Glomerular endothelial cell (primary cell): Measurements from ENCODE around the gene FYB2. TPM values are rescaled to one million over a fixed set of nuclear protein-coding genes. Genes with fewer than 3 reads are reported as not detected.
A peak's percentile ranks its signal among the peaks of the same experiment; 100 is the strongest.

Experiments used
- DNase-seq: peaks from one replicate; pipeline ENCODE4 v3.0.0-alpha.2; 2011; ENCODE audit warnings: low read depth, low spot score; ENCODE audit errors: extremely low read depth
- total RNA-seq: library from RNA; depleted of rRNA; stranded (reverse); fragments of >200 nt; gene quantifications from 2 replicates; pipeline ENCODE4 v1.2.3, GENCODE V29; 2015

Gene FYB2
- total RNA-seq, 1 donor from 2014 or later = not detected

DNA sequence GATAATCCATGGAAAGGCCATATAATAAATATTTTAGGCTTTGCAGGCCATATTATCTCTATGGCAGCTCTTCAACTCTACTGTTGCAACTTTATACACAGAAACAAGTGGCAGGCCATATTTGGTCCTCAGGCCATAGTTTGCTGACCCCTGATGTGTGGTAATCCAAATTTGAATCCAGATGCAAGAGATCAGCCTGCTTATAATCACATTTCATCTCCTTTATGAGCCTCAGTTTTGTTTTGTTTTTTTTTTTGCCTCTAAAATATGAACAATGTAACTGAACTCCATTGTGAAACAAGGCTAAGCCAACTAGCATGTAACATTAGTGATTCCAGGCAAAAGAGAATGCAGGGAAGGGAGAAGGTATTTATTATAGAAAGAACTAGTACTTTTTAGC, 92.5 kb downstream of the FYB2 start:
- no peak for DNase-seq

DNA sequence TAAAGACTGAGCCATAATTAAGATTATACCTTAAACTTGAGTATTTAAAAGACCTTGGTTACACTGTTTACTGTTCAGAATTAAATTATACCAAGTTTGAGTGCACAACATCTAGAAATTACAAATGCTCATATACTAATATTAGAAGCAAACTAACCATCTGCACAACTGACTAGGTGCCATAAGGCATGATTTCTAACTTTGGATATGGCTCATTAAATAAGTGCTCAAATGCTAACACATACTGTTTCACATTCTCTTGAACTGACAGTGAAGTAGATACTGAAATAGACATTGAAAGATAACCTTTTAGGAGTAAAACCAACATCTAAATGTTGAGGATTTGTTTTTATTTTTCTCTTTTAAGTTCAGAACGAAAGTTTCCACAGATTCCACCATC, 100.0 kb downstream of the FYB2 start:
- no peak for DNase-seq

DNA sequence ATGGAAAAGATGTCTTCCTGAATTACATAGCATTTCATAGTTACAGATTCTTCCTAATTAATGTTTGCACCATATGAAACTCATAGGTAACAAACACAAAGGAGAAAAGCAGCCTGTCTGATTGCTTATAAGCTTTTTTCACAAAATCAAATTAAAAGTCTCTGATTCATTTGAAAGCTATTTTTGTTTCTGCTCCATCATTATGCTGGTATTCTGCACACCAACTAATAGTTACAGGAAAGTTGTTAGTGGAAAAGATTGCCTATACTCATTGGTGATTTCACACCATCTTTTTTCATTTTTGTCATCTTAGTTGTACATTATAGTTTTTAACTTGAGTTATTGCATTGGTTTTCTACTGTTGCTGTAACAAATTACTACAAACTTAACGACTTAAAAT, 104.0 kb downstream of the FYB2 start:
- no peak for DNase-seq

DNA sequence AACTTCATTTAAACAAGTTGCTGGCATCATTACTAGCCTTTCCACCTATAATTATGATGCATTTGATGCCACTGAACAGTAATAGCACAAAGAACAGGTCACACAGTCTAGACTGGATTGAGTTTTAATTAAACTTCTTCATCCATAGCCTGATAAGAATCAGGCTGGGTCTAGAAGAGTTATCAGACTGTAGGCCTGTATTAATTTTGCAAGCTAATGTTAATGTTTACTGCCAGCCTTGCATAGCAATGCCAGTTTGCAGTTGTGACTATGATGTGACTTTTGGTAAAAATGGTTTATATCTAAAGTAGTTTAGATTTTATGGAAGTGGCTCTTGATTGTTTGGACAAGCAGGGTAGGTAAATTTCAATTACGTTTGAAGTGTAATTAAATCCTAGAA, 106.1 kb downstream of the FYB2 start:
- no peak for DNase-seq

DNA sequence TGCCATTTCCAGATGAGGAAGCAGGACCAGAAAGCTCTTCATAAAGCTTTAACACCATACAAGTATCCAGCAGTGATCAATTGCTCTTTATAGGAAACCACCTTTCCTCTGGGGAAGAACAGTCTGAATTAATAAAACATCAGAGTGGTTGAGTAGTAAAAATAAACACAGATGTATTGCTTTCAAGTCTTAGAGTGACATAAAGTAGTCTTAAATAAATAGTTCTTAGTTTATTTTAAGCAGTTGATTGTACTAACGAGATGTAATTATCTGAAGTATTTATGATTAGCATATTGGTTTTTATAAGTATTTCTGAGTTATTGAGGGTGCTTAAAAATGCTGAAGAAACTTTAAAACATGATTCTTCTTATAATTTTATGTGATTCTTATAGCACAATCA, 107.1 kb downstream of the FYB2 start:
- DNase-seq = no peak

DNA sequence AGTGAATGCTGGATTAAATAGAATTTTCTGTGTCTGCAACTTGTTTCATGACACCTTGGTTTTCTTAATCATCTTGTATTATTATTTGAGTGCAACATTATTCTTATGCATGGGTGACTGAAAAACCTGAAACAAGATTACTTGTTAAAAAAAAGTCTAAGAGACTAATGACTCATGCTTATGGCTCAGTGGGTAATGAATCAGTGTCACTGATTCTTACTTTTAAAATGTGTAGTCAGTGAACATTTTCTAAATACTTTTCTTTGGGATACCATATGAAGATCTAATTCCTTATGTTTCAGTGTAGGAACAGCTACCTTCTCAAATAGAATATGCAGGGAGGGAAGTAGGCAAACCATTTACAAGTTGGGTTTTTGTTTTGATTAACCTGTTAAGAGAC, 108.6 kb downstream of the FYB2 start:
- no peak for DNase-seq

DNA sequence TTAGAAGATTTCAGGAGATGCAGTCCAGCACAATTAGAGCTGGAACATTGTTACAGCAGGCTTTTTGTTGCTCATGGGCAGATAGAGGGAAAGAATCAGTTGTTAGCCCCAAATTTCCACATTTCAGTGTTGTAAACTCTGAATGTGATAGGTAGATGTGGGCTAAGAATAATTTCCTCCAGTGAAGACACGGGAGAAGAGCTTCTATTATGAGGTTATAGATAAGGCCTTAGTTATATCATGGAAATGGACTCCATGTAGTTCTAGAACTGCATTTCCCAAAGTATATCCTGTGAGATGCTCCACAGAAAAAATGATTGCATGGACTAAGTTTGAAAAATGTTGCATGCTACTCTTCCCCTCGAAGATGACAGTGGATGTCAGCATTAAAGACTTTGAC, 109.2 kb downstream of the FYB2 start:
- no peak for DNase-seq

DNA sequence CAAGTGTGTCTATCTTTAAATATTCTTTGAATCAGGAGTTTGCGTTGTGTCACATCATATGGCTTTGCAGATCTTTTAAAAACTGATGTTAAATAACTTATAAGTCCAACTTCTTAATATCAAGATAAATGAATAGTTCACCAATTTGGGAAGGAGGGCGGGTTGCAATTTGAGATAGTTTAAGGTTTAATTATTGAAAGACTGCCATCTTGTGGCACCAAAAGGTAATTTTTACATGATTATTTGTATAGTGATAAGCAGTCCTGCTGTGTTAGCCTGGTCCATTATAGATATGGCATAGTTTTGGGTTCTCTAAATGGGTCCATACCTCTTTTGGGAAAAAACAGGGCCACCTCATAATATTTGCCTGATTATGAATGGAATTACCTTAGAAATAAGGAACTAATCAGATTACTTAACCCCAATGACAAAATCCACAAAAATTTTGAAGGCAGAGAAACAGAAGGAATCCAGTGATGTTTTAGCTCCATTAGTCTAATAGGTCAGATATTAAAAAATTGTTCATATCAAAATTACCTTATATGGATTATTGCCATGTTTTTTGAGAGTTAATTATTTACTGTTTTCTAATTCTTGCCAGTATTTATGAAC, 109.8 kb downstream of the FYB2 start:
- DNase-seq = peak; percentile 37

DNA sequence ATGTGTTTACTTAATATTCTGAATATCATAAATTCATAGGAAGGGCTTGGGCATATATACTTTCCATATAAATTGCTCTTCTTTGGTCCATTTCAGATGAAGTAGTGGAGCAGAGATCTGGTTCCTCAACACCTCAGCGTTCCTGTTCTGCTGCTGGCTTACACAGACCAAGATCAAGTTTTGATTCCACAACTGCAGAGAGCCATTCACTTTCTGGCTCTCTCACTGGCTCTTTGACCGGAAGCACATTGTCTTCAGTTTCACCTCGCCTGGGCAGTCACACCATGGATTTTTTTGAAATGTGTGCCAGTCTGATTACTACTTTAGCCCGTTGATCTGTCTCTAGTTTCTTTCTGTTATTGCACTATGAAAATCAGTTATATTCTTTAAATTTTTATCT, 111.8 kb downstream of the FYB2 start:
- DNase-seq = no peak

DNA sequence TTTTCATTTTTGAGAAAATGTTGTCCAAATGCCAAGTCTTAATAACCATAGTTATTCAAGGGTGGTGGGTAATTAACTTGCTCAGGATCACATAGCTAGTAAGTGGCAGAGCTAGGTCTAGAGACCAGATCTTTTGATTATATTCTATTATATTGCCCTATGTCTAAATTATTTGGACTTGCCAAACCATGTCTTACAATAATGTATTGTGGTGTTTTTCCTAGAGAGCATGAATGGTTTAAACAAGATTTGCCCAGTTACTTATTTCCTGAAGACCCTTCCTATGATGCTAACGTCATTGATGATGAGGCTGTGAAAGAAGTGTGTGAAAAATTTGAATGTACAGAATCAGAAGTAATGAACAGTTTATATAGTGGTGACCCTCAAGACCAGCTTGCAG, 115.5 kb downstream of the FYB2 start:
- DNase-seq = no peak

DNA sequence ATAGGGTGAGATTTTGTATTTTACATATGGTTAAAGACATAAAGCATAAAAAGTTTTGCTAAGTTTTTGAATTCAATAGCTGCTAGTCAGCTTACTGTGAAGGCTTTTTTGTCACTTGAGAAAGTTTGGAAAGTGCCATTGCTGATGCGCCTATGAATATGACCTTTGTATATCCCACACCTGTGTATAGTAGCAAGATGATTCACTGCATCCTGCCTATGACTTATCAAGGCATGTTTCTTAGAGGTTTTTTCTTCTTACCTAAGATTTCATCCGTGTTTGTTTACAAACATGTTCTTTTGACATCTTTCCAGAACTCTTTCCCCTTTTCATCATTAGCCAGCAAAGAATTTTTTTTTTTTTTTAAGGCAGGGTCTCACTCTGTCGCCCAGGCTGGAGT, 122.5 kb downstream of the FYB2 start:
- no peak for DNase-seq

DNA sequence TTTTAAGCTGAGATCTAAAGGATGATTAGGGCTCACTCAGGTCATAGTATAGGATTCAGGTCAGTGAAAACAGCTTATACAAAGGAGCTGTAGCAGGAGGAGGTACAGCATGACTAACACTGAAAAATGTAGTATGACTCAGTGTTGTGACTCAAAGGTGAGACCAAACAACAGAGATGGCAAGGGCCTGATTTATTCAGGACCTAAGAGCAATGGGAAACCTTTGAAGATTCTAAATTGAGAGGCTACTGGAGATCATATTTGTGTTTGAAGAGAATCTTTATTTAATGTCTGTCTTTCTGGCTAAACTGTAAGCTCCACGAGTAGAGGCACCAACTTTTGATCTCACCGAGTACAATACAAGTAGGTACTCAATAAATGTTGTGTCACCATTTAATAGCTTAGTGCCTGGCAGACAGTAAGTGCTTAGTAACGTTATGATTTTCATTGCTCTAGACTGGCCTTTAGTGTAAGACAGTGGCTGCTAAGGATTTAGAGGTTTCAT, 130.6 kb downstream of the FYB2 start:
- no peak for DNase-seq

DNA sequence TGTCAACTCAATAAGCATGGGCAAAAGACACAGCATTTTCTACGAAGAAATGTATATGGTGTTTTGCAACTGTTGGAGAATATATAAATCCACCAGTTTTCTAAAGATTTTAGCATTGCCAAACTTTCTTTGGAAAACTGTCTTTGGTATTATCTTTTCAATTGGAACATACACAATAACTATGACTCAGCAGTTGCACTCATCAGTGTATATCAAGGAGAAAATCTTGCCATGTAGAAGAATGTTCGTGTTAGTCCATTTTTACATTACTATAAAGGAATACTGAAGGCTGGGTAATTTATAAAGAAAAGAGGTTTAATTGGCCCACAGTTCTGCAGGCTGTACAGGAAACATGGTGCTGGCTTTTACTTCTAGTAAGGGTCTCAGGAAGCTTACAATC, 133.0 kb downstream of the FYB2 start:
- no peak for DNase-seq

DNA sequence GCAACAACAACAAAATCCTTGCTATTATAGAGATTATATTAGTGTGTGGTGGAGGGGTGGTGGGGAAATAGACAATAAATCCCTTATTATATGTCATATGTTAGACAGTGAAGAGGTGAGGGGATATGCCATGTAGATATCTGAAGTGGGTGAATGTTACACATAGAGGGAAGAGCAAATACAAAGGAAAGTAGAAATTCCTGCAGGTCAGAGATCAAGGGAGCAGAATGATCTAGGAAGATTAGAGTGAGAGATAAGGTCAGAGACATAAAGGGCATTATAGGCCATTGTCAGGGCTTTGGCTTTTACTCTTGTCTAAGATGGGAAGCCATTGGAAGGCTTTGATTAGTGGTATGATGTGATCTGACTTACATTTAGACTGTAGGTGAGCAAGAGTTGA, 135.6 kb downstream of the FYB2 start:
- no peak for DNase-seq

DNA sequence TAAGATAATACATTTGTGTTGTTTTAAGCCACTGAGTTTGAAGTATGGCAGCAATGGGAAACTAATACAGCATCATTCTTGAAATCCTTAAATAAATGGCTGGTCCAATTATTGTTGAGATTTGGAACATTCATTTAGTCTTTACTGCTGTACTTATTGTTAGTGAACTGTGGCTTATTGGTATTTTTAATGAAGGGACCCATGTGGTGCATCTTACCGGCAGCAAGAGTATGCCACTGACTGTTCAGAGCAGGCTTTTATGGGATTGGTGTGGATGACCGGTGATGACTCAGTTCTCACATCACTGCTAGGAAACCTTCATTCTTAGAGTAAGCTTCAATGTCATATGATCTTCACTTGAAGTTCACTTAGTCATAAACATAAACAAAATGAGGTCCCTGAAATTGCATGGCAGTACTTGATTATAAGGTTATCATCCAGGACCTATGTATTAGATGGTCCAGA, 142.6 kb downstream of the FYB2 start:
- DNase-seq = no peak

DNA sequence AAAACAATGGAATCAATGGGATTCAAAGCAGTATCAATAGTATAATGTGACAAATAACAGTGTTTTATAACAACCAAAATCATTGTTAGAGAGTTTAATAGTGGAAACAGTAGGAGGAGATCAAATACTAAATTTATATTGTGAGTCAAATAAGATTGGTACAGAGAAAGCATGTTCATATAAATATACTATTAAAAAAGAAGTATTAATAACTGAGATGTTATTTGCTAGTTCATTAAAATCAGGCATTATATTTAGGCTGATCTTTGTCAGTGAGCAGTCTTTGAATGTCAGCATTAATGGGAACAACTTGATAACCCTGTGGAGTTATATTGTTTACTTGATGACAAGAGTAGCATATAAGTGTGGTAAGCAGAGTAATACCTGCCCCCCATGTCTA, 143.4 kb downstream of the FYB2 start:
- DNase-seq = no peak

DNA sequence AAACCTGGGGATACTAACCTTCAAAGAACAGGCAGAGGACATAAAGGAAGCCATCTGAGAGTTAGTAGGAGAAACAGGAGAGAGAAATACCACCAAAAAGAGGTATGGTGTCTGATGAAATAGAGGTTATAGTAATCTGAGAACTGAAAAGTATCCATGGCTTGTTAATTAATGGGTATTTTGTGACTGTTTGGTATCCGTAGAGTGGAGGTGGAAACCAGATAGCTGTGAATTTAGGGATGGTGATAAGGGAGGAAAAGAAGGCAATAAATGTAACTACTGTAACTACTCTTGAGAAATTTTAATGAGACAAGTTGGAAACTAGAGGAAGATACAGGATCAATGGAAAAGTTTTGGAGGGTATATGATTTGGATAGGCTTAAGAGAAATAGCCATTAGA, 146.6 kb downstream of the FYB2 start:
- no peak for DNase-seq

DNA sequence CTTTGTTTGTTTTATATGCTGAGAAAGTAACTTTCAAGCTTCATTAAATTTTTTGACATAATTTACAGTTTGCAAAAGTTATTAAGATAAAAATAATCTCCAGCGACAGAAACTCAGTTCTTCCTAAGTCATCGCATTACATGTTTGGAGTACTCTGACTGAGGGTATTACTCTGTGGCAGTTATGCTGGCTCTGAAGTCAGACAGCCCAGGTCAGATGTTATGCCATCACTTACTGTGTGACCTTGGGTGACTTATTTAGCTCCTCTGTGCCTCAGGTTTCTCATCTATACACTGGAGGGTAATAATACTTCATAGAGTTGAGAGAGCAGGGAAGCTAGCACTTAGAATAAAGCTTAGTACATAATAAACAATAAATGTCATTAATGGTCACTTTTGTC, 147.7 kb downstream of the FYB2 start:
- no peak for DNase-seq

DNA sequence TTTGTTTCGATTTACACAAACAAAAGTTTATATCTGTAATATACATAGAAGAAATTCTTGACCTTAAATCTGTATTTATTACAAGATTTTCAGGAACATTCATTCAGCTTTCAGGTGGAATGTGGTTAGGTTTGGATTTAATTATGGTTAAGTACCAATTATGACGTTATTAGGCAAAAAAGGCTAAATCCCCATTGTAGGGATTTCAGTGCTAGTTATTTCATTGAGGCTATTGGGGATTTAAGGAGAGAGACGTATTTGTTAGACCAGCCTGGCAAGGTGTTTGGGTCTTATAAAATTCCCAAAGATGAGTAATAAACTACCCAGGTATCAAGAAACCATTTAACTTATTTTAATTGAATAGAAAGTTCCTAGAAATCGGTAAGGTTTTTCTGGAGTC, 148.1 kb downstream of the FYB2 start:
- no peak for DNase-seq

DNA sequence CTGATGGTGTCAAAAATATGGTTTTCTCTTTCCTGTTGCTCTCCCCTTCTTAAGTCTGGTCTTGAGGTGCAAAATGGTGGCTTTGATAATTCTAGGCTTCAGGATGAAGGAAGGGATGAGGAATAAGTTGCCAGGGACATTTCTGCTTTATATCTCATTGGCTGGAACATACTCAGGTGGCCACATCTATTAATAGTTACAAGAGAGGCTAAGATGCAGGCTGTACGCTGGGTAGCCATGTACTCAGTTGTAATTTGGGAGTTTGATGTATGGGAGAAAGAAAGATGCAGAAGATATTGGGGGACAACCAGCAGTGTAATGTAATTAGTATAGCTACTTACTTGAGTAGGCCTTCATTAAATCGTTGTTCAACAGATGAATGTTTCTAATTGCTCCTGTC, 148.9 kb downstream of the FYB2 start:
- DNase-seq = no peak
